Posterior cingulate gyrus (tissue), 11 donors: ENCODE data around the gene FOXA1.
"Not testable (repeated sequence)": the region's sequence is repeated elsewhere in the genome, so short reads cannot be mapped to it uniquely, and the experiment has no call there.

Experiments used
- DNase-seq, 10 donors: peaks; one replicate each; pipeline versions ENCODE4 v3.0.0 to v3.0.0-alpha.2; 2020 to 2021; ENCODE audit warnings: mixed read lengths in 3 of 10
- intact Hi-C: fragments of 100-400 bp; cut with DNase I; formaldehyde crosslinking; loops from one replicate; pipeline ENCODE4 v1.15.1; 2023

FOXA1 gene

GRCh38 chr14:37571391-37571790 lies 23.7 kb downstream of the FOXA1 start:
- DNase-seq, result no peak
- intact Hi-C loops, result loop anchor here (2.0 kb wide), 1 partner anchor 67 kb away; no protein-coding TSS in a partner anchor

GRCh38 chr14:37569729-37570128 lies 25.3 kb downstream of the FOXA1 start:
- intact Hi-C loops, result loop anchor here (2.0 kb wide), 1 partner anchor 69 kb away; no protein-coding TSS in a partner anchor
- no peak for DNase-seq

- intact Hi-C loops, result no loop called here
- no peak for DNase-seq
Observed at GRCh38 chr14:37566811-37567371, 28.2 kb downstream of the FOXA1 start.

- no peak for DNase-seq
- intact Hi-C loops, result no loop called here
Observed at GRCh38 chr14:37565550-37565949, 29.5 kb downstream of the FOXA1 start.

- intact Hi-C loops, result no loop called here
- DNase-seq, result no peak
Observed at GRCh38 chr14:37563189-37563588, 31.9 kb downstream of the FOXA1 start.

GRCh38 chr14:37559386-37559785 lies 35.7 kb downstream of the FOXA1 start:
- DNase-seq, result no peak
- intact Hi-C loops, result no loop called here

GRCh38 chr14:37558740-37559139 lies 36.3 kb downstream of the FOXA1 start:
- intact Hi-C loops, result no loop called here
- no peak for DNase-seq

GRCh38 chr14:37555596-37555995 lies 39.5 kb downstream of the FOXA1 start:
- intact Hi-C loops, result not testable (repeated sequence)
- peak in 2 of 10 donors; percentile 60 to 67 for DNase-seq

- intact Hi-C loops, result no loop called here
- DNase-seq, result no peak
Observed at GRCh38 chr14:37553935-37554550, 41.0 kb downstream of the FOXA1 start.

- intact Hi-C loops, result no loop called here
- no peak for DNase-seq
Observed at GRCh38 chr14:37551119-37551518, 43.9 kb downstream of the FOXA1 start.

GRCh38 chr14:37550511-37550910 lies 44.5 kb downstream of the FOXA1 start:
- no peak for DNase-seq
- intact Hi-C loops, result no loop called here

- intact Hi-C loops, result no loop called here
- no peak for DNase-seq
Observed at GRCh38 chr14:37546621-37547447, 48.2 kb downstream of the FOXA1 start.

GRCh38 chr14:37545174-37545573 lies 49.9 kb downstream of the FOXA1 start:
- no peak for DNase-seq
- intact Hi-C loops, result no loop called here

GRCh38 chr14:37544407-37544806 lies 50.6 kb downstream of the FOXA1 start:
- no peak for DNase-seq

GRCh38 chr14:37539992-37540391 lies 55.1 kb downstream of the FOXA1 start:
- intact Hi-C loops, result no loop called here
- no peak for DNase-seq

More at GRCh38 chr14:37544407-37544806, 50.6 kb downstream of the FOXA1 start:
- intact Hi-C loops, result no loop called here
